ENCODE data around the gene C16orf74.

Gene C16orf74

GRCh38 chr16:85750827-85751697 is at the start of gene C16orf74:
TSS of gene C16orf74 (minus strand) at chr16:85751096. CDS start at chr16:85735217, 15,879 bp downstream.
- DNase-seq = peak; percentile 66

- DNase-seq = no peak
Observed at GRCh38 chr16:85800321-85800669, 49.4 kb upstream of the C16orf74 start.

DNA sequence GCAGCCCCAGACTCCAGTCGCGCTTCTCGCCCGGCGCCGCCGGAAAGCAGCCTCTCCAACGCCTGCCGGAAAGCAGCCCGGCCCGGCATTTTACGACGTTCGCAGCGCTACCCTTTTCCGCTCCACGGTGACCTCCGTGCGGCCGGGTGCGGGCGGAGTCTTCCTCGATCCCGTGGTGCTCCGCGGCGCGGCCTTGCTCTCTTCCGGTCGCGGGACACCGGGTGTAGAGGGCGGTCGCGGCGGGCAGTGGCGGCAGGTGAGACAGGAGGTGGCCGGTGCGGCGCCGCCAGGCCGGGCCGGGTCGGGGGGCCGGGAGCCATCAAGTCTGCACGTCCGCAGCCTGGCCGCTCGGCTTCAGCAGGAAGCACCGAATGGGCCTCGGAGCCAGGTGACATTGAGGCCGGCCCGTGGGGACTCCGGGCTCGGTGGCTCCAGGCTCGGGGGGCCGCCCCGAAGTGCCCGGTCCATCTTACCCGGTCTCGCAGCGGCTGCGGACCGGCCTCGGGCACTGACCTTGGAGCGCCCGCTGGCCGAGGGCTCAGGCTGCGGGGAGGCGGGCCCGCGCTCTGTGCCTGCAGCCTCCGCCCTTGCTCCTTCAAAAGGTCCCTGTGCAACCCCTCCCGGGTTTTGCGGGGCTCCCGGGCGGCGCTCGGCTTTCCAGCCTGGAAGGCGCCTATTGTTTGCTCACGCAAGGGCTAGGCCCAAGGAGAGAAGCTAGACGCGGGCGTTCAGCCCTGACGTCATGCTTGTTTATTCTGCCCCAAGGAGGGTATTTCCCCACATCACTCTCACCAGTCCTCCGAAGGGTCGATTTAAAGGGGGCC is 48.8 kb upstream of the C16orf74 start, which contains the start of the genes COX4I1 and EMC8:
COX4I1 (plus strand) TSS at position 199 of the 824 bp plus-strand sequence. CDS start 1,511 bp downstream, outside the sequence.
EMC8 (minus strand) TSS at position 48 of the 824 bp plus-strand sequence. CDS start 249 bp downstream, outside the sequence.
- DNase-seq = peak; percentile 93

DNA sequence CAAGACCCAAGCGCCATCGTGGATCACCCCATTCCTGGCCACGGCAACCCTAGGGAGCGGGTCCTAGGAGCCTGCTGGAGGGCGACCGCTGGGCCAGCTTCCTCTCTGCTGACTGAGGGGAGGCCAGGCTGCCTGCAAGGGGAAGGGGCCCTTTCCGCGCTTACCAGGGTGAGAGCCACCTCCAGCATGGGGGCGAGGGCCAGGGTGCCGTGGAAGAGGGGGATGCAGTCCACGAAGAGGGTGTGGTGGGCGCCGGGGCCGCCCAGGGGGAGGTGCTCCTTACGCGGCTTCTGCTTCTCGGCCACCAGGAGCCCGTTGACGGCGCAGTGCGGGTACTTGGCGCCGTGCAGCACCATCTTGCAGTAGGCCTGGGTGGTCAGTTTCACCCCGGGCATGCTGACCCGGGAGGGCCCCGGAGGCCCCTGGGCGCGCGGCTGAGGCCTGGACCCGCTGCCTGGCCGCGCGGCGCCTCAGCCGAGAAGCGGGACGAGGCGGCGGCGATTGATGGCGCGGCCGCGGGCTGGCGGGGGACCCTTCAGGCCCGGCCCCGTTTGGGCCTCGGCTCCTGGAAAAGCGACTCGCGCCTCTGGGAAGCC is 48.1 kb upstream of the C16orf74 start:
- DNase-seq = peak; percentile 13

GRCh38 chr16:85798283-85798776 is 47.4 kb upstream of the C16orf74 start:
- DNase-seq = no peak

GRCh38 chr16:85796599-85796998 is 45.7 kb upstream of the C16orf74 start:
- DNase-seq = no peak

DNA sequence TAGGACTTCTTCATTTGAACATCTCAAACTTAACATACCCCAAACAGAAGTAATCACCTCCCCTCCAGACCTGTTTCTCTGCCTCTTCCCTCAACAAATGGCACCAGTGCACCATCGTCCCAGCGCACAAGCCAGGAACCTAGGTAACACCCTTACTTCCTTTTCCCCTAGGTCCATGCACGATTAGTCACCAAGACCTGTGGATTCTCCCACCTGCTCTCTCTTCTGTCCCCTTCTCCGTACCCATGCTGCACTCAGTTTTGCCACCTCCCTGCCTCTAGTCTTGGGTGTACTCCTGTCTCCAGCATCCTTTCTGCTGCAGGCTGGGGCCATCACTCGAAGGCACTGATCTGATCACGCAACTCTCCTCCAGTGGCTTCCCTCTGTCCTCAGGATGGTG is 45.3 kb upstream of the C16orf74 start:
- no peak for DNase-seq

DNA sequence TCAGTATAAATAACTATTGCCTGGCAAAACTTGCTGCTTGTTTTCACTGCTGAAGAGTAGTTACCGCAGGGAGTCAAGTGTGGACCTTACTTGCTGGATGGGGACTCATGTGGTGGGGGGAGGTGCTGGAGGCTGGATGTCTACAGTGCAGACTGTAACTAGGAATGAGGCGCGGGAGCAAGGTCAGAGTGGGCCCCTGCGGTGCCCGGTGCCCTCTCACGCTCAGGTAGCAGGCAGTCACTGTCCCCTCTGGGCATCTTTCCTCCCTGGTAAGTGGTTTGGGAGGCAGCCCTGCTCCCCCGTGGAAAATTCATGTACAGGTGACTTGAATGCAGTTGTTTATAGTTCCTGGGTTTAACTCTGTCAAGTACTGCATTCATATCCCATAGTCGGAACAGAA is 43.8 kb upstream of the C16orf74 start:
- no peak for DNase-seq

GRCh38 chr16:85793662-85794298 is 42.9 kb upstream of the C16orf74 start:
- no peak for DNase-seq

DNA sequence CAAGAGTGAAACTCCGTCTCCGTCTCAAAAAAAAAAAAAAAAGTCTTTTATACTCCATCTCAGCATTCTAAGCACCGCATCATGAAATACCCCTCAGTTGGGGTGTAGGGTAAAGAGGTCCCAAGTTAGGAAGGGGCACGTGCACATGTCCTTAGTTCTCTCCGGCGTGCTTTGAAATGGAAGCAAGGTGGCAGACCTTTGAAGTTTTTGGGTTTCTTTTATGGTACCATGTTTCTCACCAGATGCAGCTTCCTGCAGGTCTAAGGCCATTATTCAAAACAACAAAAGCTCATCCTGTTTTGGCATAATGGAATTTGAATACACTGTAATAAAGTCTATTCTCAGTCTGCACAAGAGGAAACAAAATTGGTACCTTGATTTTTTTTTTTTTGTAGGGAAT is 38.9 kb upstream of the C16orf74 start:
- no peak for DNase-seq

DNA sequence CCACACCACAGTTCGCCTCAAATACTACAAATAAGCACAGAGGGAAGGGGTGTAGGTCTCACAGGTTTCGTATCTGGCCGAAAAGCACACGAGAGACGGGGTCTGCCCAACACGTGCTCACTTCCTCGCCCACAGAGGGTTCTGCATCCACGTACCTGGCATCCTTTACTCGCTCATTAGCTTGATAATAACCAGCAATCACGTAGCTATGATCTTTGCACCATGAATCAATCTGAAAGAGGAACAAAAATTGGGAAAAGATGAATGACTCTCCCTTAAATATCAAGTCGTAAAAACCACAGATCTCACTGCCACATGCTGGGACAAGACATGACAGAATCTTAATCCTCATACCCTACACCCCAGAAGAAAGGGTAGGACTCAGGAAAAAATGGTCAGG is 37.9 kb upstream of the C16orf74 start:
- no peak for DNase-seq

DNA sequence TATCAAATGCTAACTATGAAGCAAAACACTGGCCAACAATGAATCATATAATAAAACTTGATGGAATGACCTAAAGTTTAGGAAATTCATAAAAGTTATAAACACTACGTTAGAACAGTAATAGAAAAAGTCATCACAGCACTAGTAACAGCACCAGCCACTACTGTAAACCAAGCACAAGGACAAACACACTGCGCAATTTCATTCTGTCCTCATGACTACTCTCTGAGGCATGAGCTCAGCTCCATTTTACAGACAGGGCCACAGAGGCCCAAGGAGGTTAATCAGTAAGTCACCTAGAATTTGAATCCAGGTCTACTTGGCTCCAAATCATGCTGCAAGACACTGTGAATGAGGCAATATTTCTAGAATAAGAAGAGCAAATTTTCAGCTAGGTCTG is 35.0 kb upstream of the C16orf74 start:
- DNase-seq = no peak

- no peak for DNase-seq
Observed at GRCh38 chr16:85784813-85785212, 33.9 kb upstream of the C16orf74 start.

- no peak for DNase-seq
Observed at GRCh38 chr16:85783441-85783840, 32.5 kb upstream of the C16orf74 start.

- no peak for DNase-seq
Observed at GRCh38 chr16:85782451-85782850, 31.6 kb upstream of the C16orf74 start.

DNA sequence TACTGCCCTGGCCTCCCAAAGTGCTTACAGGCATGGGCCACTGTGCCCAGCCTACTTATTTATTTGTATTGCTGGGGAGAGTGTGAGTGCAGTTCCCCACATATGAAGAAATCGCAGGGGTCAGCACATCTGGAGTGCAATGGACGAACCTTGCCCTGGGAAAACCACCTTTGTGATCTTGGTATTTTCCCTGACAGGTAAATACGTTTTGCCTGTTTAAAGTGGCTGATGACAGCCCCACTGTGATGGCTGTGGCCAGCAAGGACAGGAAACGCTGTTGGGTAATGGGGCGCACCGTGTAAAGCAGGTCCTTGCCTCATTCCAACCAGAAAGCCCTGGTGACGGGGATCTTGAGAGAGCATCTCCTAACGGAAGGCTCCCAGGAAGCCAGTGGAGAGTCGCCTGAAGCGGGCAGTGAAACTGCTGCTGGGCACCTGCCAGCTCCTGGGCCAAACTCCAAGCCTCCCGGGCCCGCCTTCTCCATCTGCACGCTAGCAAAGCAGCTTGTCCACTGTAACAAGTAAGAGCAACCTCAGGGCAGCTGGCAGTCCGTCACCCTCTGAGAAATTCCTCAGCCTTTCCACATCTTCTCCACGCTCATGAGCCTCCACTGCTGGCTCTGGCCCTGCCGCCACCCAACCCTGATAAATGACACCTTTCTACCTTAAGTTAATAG is 30.9 kb upstream of the C16orf74 start:
- no peak for DNase-seq

- DNase-seq = no peak
Observed at GRCh38 chr16:85781156-85781555, 30.3 kb upstream of the C16orf74 start.

DNA sequence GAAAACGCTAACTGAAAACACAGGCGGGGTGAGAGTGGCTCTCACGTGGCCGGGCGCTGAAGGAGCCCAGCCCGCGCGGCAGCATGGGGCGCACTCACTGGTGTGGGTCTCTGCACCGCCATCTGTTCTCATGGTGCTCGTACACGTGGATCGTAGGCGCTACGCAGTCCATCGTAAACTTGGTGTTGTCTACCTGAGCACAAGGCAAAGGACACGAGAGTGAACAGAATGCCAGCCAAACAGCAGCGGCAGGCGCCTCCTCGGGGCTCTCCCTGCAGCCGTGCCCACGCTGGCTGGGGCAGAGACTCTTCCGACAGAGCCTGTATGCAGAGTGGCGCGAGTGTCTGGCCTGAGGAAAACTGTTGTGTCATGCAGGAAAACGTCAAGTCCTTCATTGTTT is 29.4 kb upstream of the C16orf74 start:
- no peak for DNase-seq

GRCh38 chr16:85778873-85779272 is 28.0 kb upstream of the C16orf74 start:
- DNase-seq = no peak

DNA sequence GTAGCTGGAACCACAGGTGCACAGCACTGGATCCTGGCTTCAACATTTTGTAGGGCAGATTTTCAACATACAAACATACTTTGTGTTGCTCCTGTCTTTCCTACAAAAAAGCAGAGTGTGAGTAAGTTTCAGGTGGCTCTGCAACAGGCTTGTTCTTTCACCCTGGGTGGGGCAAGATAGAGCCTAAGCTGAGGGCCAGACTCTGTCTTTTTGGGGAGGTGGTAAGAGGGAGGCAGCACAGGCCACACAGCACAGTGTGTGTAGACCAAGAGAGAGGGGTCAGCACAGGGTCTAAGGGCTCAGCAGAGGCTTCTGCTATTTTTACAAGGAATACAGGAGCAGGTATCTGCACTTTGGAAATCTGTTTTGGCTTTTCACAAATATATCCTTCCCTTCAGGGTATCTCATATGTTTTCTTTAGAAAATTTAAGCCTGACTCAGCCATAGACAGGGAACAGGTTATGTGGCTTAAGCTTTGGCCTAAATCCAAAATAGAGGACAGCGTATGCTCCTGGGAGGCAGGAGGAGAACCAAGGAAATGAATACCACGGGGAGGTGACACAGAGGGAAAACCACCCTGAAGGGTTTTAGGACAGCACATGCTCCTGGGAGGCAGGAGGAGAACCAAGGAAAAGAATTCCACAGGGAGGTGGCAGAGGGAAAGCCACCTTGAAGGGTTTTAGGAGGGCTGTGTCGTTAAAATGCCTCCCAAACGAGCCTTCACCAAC is 26.9 kb upstream of the C16orf74 start:
- DNase-seq = no peak

GRCh38 chr16:85774811-85775210 is 23.9 kb upstream of the C16orf74 start:
- no peak for DNase-seq
